ENCODE results near the gene C1GALT1C1. TPM values are rescaled to one million over a fixed set of nuclear protein-coding genes. Genes with fewer than 3 reads are reported as not detected.

Gene C1GALT1C1
- total RNA-seq, result 10 to 100 TPM; 13.5 to 14.6 TPM

- TF ChIP-seq, protein P1, sequence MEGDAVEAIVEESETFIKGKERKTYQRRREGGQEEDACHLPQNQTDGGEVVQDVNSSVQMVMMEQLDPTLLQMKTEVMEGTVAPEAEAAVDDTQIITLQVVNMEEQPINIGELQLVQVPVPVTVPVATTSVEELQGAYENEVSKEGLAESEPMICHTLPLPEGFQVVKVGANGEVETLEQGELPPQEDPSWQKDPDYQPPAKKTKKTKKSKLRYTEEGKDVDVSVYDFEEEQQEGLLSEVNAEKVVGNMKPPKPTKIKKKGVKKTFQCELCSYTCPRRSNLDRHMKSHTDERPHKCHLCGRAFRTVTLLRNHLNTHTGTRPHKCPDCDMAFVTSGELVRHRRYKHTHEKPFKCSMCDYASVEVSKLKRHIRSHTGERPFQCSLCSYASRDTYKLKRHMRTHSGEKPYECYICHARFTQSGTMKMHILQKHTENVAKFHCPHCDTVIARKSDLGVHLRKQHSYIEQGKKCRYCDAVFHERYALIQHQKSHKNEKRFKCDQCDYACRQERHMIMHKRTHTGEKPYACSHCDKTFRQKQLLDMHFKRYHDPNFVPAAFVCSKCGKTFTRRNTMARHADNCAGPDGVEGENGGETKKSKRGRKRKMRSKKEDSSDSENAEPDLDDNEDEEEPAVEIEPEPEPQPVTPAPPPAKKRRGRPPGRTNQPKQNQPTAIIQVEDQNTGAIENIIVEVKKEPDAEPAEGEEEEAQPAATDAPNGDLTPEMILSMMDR (IDR thresholded peaks at IDR 0.05), result no peak
- peak within 1 kb of the TSS; percentile 86 for H3K4me3 Mint-ChIP-seq
- POLR2A ChIA-PET, result no interaction called here
- CTCF ChIA-PET, result interaction anchor here (2.0 kb wide), 1 partner anchor 68 kb away, joined by 6 read pairs; the partner anchor contains the start of gene CUL4B
- intact Hi-C loops (cut with micrococcal nuclease), result no loop called here
- H3K4me1 Mint-ChIP-seq (ENCODE audit: low read depth), result peaks cover 25% of the 10 kb centered on the region
- H3K27me3 Mint-ChIP-seq, result no peaks in the 10 kb centered on the region
- ATAC-seq (peak; percentile 91), DNase-seq (peak; percentile 92)
- H3K27ac Mint-ChIP-seq, result peak within 1 kb of the TSS; percentile 98
- peaks cover 7% of the 10 kb centered on the region for H3K36me3 Mint-ChIP-seq (ENCODE audit: low read depth)
- no peaks in the 10 kb centered on the region for H3K9me3 Mint-ChIP-seq
These were observed at the start of gene C1GALT1C1 for GRCh38 chrX:120629667-120630537. Gene C1GALT1C1 (minus strand): TSS chrX:120630054. CDS start chrX:120627166, 2,888 bp downstream.

DNA sequence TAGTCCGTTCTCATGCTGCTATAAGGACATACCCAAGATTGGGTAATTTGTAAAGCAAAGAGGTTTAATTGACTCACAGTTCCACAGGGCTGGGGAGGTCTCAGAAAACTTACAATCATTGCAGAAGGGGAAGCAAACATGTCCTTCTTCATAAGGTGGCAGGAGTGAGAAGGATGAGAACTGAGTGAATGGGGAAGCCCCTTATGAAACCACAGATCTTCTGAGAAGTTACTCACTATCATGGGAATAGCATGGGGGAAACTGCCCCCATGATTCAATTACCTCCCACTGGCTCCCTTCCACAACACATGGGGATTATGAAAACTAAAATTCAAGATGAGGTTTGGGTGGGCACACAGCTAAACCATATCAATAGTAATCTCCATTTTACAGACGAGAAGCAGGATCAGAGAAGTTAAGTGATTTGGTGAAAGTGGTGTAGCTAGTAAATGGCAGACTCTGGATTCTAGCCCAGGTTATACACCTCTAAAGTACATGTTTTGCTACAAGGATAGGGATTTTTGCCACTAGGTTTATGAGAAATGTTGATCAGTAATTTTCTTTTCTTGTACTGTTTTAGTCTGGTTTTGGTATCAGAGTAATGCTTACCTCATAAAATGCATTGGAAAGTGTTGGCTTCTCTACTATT is 47.3 kb upstream of the C1GALT1C1 start:
- H3K9me3 Mint-ChIP-seq, result peaks cover 7% of the 10 kb centered on the region
- intact Hi-C loops (cut with micrococcal nuclease), result loop anchor here (1.0 kb wide), 1 partner anchor 19 kb away; no protein-coding TSS in a partner anchor
- CTCF ChIA-PET, result no interaction called here
- no peaks in the 10 kb centered on the region for H3K27me3 Mint-ChIP-seq
- H3K27ac Mint-ChIP-seq, result peak overlapping the region; percentile 80
- ATAC-seq, result peak; percentile 94
- DNase-seq, result peak; percentile 49
- H3K36me3 Mint-ChIP-seq (ENCODE audit: low read depth), result peaks cover 6% of the 10 kb centered on the region
- TF ChIP-seq, protein P1 (IDR thresholded peaks at IDR 0.05), result no peak
- POLR2A ChIA-PET, result interaction anchor here (1.1 kb wide), 1 partner anchor 20 kb away, joined by 3 read pairs; no protein-coding TSS in a partner anchor
- H3K4me3 Mint-ChIP-seq, result no peak overlapping the region
- H3K4me1 Mint-ChIP-seq (ENCODE audit: low read depth), result peaks cover 24% of the 10 kb centered on the region

DNA sequence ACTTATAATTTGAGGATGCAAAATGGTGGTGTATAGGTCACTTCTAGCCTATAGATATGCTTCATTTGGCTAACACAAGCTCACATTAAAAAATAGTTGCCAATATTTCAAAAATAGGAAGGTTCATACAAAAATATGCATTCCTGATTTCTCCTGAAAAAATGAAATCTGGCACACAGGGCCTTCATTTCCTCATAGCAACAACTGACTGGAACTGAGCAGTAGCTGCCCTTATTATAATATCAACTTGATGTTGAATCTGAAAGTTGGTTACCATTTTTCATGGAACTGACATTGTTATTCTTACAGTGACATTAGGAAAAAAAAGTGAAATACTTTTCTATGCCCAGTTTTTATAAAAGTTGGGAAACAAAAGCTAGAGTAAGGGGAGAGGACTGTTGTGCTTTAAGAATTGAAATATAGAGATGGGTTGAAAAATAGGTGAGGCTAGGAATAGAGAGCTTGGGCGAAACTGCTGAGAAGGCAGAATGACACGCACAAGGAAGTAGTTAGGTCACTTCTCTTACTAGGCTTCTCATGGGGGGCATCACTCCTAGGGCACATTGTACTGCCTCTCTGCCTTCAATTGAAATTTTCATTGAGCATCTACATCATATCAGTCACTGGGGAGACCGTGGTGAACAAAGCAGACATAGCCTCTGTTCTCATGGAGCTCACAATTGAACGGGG is 43.1 kb upstream of the C1GALT1C1 start:
- no peak overlapping the region for H3K27ac Mint-ChIP-seq
- ChIA-PET POLR2A (no interaction called here), CTCF (no interaction called here)
- TF ChIP-seq, protein P1 (IDR thresholded peaks at IDR 0.05), result no peak
- peaks cover 16% of the 10 kb centered on the region for H3K4me1 Mint-ChIP-seq (ENCODE audit: low read depth)
- no peak for ATAC-seq
- peaks cover 6% of the 10 kb centered on the region for H3K36me3 Mint-ChIP-seq (ENCODE audit: low read depth)
- H3K9me3 Mint-ChIP-seq, result peaks cover 7% of the 10 kb centered on the region
- H3K4me3 Mint-ChIP-seq, result no peak overlapping the region
- no peaks in the 10 kb centered on the region for H3K27me3 Mint-ChIP-seq
- no peak for DNase-seq
- intact Hi-C loops (cut with micrococcal nuclease), result no loop called here

GRCh38 chrX:120672389-120672788 is 42.5 kb upstream of the C1GALT1C1 start:
- H3K27me3 Mint-ChIP-seq, result no peaks in the 10 kb centered on the region
- CTCF ChIA-PET, result no interaction called here

More at GRCh38 chrX:120672389-120672788, 42.5 kb upstream of the C1GALT1C1 start:
- Mint-ChIP-seq H3K9me3 (peaks cover 7% of the 10 kb centered on the region), H3K4me1 (ENCODE audit: low read depth) (peaks cover 10% of the 10 kb centered on the region), H3K4me3 (no peak overlapping the region), H3K27ac (no peak overlapping the region), H3K36me3 (ENCODE audit: low read depth) (peaks cover 6% of the 10 kb centered on the region)
- TF ChIP-seq, protein P1 (IDR thresholded peaks at IDR 0.05), result no peak
- intact Hi-C loops (cut with micrococcal nuclease), result no loop called here
- DNase-seq (no peak), ATAC-seq (no peak)
- POLR2A ChIA-PET, result no interaction called here
